ENCODE measurements around the gene KCNQ1. TPM values are rescaled to one million over a fixed set of nuclear protein-coding genes. Genes with fewer than 3 reads are reported as not detected.

KCNQ1 gene
- total RNA-seq, 1 donor from 2014 or later, result 1.6 TPM

GRCh38 chr11:2748814-2749554, 304.2 kb downstream of the KCNQ1 start:
- FAIRE-seq, result no peak
- no peak for TF ChIP-seq CTCF (IDR thresholded peaks at IDR 0.05; ENCODE audit: insufficient read depth, low read length, severe bottlenecking)
- Histone ChIP-seq H3K27me3 (ENCODE audit: control insufficient read depth, insufficient read depth, low read length) (no peaks in the 10 kb centered on the region), H3K36me3 (ENCODE audit: control insufficient read depth, insufficient read depth, low read length) (no peaks in the 10 kb centered on the region), H3K4me3 (ENCODE audit: low read depth, low read length) (no peak overlapping the region)
- no peak for DNase-seq (ENCODE audit: low read depth)

GRCh38 chr11:2750101-2750681, 305.4 kb downstream of the KCNQ1 start:
- no peak for DNase-seq (ENCODE audit: low read depth)
- FAIRE-seq, result no peak
- Histone ChIP-seq H3K36me3 (ENCODE audit: control insufficient read depth, insufficient read depth, low read length) (no peaks in the 10 kb centered on the region), H3K4me3 (ENCODE audit: low read depth, low read length) (no peak overlapping the region), H3K27me3 (ENCODE audit: control insufficient read depth, insufficient read depth, low read length) (no peaks in the 10 kb centered on the region)
- no peak for TF ChIP-seq CTCF (IDR thresholded peaks at IDR 0.05; ENCODE audit: insufficient read depth, low read length, severe bottlenecking)

- Histone ChIP-seq H3K36me3 (ENCODE audit: control insufficient read depth, insufficient read depth, low read length) (no peaks in the 10 kb centered on the region), H3K27me3 (ENCODE audit: control insufficient read depth, insufficient read depth, low read length) (no peaks in the 10 kb centered on the region), H3K4me3 (ENCODE audit: low read depth, low read length) (no peak overlapping the region)
- TF ChIP-seq CTCF (IDR thresholded peaks at IDR 0.05; ENCODE audit: insufficient read depth, low read length, severe bottlenecking), result no peak
- FAIRE-seq (no peak), DNase-seq (ENCODE audit: low read depth) (no peak)
Observed at GRCh38 chr11:2750682-2751522, 306.1 kb downstream of the KCNQ1 start.

GRCh38 chr11:2751523-2752203, 306.9 kb downstream of the KCNQ1 start:
- no peak for FAIRE-seq
- Histone ChIP-seq H3K36me3 (ENCODE audit: control insufficient read depth, insufficient read depth, low read length) (no peaks in the 10 kb centered on the region), H3K27me3 (ENCODE audit: control insufficient read depth, insufficient read depth, low read length) (no peaks in the 10 kb centered on the region), H3K4me3 (ENCODE audit: low read depth, low read length) (no peak overlapping the region)
- no peak for TF ChIP-seq CTCF (IDR thresholded peaks at IDR 0.05; ENCODE audit: insufficient read depth, low read length, severe bottlenecking)
- no peak for DNase-seq (ENCODE audit: low read depth)

- Histone ChIP-seq H3K36me3 (ENCODE audit: control insufficient read depth, insufficient read depth, low read length) (no peaks in the 10 kb centered on the region), H3K27me3 (ENCODE audit: control insufficient read depth, insufficient read depth, low read length) (no peaks in the 10 kb centered on the region), H3K4me3 (ENCODE audit: low read depth, low read length) (no peak overlapping the region)
- FAIRE-seq (no peak), DNase-seq (ENCODE audit: low read depth) (peak; percentile 17)
- no peak for TF ChIP-seq CTCF (IDR thresholded peaks at IDR 0.05; ENCODE audit: insufficient read depth, low read length, severe bottlenecking)
Observed at GRCh38 chr11:2752204-2752770, 307.5 kb downstream of the KCNQ1 start.

Data from bronchial epithelial cell (primary cell).